ENCODE measurements around the gene PARD3B. TPM values are rescaled to one million over a fixed set of nuclear protein-coding genes. Genes with fewer than 3 reads are reported as not detected.

The PARD3B gene
- total RNA-seq, 1 experiment from 2014 or later: 2.0 TPM

- Histone ChIP-seq H3K4me3 (replicated peaks in 1 of 2; ENCODE audit: low read depth in 1 of 2, low read length in 2 of 2) (no peak overlapping the region), H3K79me2 (ENCODE audit: insufficient read depth, low read length) (no peaks in the 10 kb centered on the region), H3K4me2 (ENCODE audit: low read length) (no peak overlapping the region), H3K9ac (ENCODE audit: low read length) (no peak overlapping the region), H3K9me2 (ENCODE audit: insufficient read depth) (no peaks in the 10 kb centered on the region), H3K36me3 (ENCODE audit: control insufficient read depth in 1 of 2, insufficient read depth in 2 of 2, low read length in 2 of 2) (no peaks in the 10 kb centered on the region), H3K27me3 (ENCODE audit: insufficient read depth, low read length) (no peaks in the 10 kb centered on the region), H3K27ac (ENCODE audit: low read depth, low read length) (no peak overlapping the region), H2AFZ (ENCODE audit: low read depth, low read length, poor library complexity, severe bottlenecking) (no peak overlapping the region), H4K20me1 (ENCODE audit: insufficient read depth) (no peaks in the 10 kb centered on the region), H3K9me3 (ENCODE audit: control insufficient read depth in 1 of 2, insufficient read depth in 1 of 2, low read depth in 1 of 2, low read length in 2 of 2) (no peaks in the 10 kb centered on the region; a peak in 1 of 4 replicates), H3K4me1 (ENCODE audit: control insufficient read depth in 1 of 2, insufficient read depth in 2 of 2, low read length in 2 of 2) (no peaks in the 10 kb centered on the region)
- DNase-seq (ENCODE audit: low read depth, low spot score) (no peak), ATAC-seq (no peak)
- BruUV-seq (replicated peaks): no TSS peak
- ChIA-PET POLR2A (no interaction called here), CTCF (no interaction called here), RAD21 (ENCODE audit: low non-redundant PET in 1 of 2, low total read pairs in 2 of 2, uncharacterized antibody in 2 of 2, unreplicated experiment in 2 of 2) (no interaction called here)
- intact Hi-C loops (cut with micrococcal nuclease): no loop called here
- TF ChIP-seq SRF (IDR thresholded peaks at IDR 0.05; ENCODE audit: low read depth): no peak
- TF ChIP-seq EZH2 (IDR thresholded peaks at IDR 0.05): no peak
Measured at GRCh38 chr2:204947405-204947804, 402.1 kb downstream of the PARD3B start.

DNA sequence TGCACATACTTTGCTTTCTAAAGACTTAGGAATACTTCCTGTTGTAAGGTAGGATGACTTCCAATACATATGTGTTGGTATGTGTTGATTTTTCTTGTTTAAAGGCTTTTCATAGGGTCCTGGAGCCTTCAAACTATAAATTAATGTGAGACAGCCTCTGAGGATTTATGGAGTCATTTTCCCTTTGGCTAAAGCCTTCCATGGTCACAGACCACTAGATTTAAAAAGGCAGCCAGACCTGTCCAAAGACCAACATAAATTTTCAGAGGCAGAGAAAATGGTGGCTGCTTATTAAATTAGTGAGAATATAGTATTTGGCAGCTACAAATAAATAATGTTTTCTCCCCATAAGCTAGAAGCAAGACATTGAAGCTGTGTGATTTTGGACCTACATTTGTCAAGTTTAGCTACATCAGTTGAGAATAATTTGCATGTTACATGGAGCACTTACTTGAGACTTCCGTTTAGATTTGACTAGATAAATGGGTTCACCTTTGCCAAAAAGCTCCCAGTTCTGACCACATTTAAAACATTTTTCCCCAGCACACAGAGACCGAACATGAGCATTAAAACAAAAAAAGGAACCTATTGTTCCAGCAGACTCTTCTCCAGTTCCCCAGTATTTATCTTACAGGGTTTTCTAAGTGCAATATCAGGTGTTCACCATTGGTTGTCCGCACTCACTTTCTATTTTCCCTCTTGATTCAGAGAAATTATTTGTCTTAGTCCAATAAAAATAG is 402.9 kb downstream of the PARD3B start:
- no peak overlapping the region for H3K27ac ChIP-seq (ENCODE audit: low read depth, low read length)
- intact Hi-C loops (cut with micrococcal nuclease): no loop called here
- H3K79me2 ChIP-seq (ENCODE audit: insufficient read depth, low read length): no peaks in the 10 kb centered on the region
- no TSS peak for BruUV-seq (replicated peaks)
- H3K9me2 ChIP-seq (ENCODE audit: insufficient read depth): no peaks in the 10 kb centered on the region
- no peak overlapping the region for H3K4me3 ChIP-seq (replicated peaks in 1 of 2; ENCODE audit: low read depth in 1 of 2, low read length in 2 of 2)
- no peaks in the 10 kb centered on the region for H3K4me1 ChIP-seq (ENCODE audit: control insufficient read depth in 1 of 2, insufficient read depth in 2 of 2, low read length in 2 of 2)
- H3K36me3 ChIP-seq (ENCODE audit: control insufficient read depth in 1 of 2, insufficient read depth in 2 of 2, low read length in 2 of 2): no peaks in the 10 kb centered on the region
- RAD21 ChIA-PET (ENCODE audit: low non-redundant PET in 1 of 2, low total read pairs in 2 of 2, uncharacterized antibody in 2 of 2, unreplicated experiment in 2 of 2): no interaction called here
- H3K4me2 ChIP-seq (ENCODE audit: low read length): no peak overlapping the region
- H3K9ac ChIP-seq (ENCODE audit: low read length): no peak overlapping the region
- H2AFZ ChIP-seq (ENCODE audit: low read depth, low read length, poor library complexity, severe bottlenecking): no peak overlapping the region
- POLR2A ChIA-PET: no interaction called here
- CTCF ChIA-PET: no interaction called here
- no peaks in the 10 kb centered on the region; a peak in 1 of 4 replicates for H3K9me3 ChIP-seq (ENCODE audit: control insufficient read depth in 1 of 2, insufficient read depth in 1 of 2, low read depth in 1 of 2, low read length in 2 of 2)
- no peaks in the 10 kb centered on the region for H3K27me3 ChIP-seq (ENCODE audit: insufficient read depth, low read length)
- no peaks in the 10 kb centered on the region for H4K20me1 ChIP-seq (ENCODE audit: insufficient read depth)
- TF ChIP-seq TCF7L2 (IDR thresholded peaks at IDR 0.05; ENCODE audit: borderline replicate concordance, extremely low read depth, insufficient read depth, insufficient read length) (no peak), ZFX (IDR thresholded peaks at IDR 0.05) (no peak), CTCF (IDR thresholded peaks at IDR 0.05 in 2 of 3, conservative IDR thresholded peaks at IDR 0.05 in 1 of 3; ENCODE audit: borderline replicate concordance in 1 of 3, insufficient read depth in 1 of 3, low read depth in 2 of 3, low read length in 2 of 3) (no peak), EZH2phosphoT487 (IDR thresholded peaks at IDR 0.05; ENCODE audit: borderline replicate concordance) (no peak), REST (IDR thresholded peaks at IDR 0.05; ENCODE audit: low read depth) (no peak), SRF (IDR thresholded peaks at IDR 0.05; ENCODE audit: low read depth) (no peak), SIN3A (IDR thresholded peaks at IDR 0.05; ENCODE audit: low read depth) (no peak), EZH2 (IDR thresholded peaks at IDR 0.05) (no peak), ZBTB33 (IDR thresholded peaks at IDR 0.05; ENCODE audit: extremely low read depth, insufficient replicate concordance, low read length) (no peak), CBX3 (IDR thresholded peaks at IDR 0.05; ENCODE audit: low read depth) (no peak)
- ATAC-seq (no peak), DNase-seq (ENCODE audit: low read depth, low spot score) (no peak)
